PC-9 (cell line): ENCODE data around the gene GPATCH2.

Experiments used
- CTCF ChIP-seq: fragments of 200-600 bp; sonication (generic); conservative IDR thresholded peaks from 2 replicates; pipeline ENCODE4 v1.6.1; 2017; ENCODE audit warnings: mixed run types, antibody characterized with exemption, mild to moderate bottlenecking, moderate library complexity
- EZH2 ChIP-seq: fragments of 200-600 bp; sonication (generic); IDR thresholded peaks from 2 replicates; pipeline ENCODE4 v1.8.0; 2017; ENCODE audit warnings: antibody characterized with exemption, low read depth

GRCh38 chr1:217590598-217590997 is 40.3 kb downstream of the GPATCH2 start:
- TF ChIP-seq CTCF: no peak
- no peak for TF ChIP-seq EZH2
